ENCODE measurements around the gene ZNF805. TPM values are rescaled to one million over a fixed set of nuclear protein-coding genes. Genes with fewer than 3 reads are reported as not detected.

The ZNF805 gene
- total RNA-seq, 3 donors from 2014 or later, result 17.0 to 29.9 (median 19.8) TPM

DNA sequence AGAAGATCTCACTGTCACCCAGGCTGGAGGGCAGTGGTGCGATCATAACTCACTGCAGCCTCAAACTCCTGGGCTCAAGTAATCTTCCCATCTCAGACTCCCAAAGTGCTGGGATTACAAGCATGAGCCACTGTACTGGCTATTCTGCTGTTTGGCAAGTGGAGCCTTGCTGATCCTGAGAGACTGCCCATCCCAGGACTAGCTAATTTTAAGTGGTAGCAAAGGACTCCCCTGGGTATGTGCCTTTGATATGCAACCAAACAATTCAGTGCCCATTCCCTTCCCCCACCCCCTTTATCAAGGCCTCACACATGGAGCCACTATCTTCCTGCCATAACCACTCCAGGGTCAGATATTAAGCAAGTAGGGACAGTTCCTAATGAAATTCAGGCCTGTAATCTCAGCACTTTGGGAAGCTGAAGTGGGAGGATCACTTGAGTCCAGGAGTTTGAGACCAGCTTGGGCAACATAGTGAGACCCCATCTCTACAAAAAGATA lies 22.9 kb downstream of the ZNF805 start:
- no peak for TF ChIP-seq POLR2A (IDR thresholded peaks at IDR 0.05)
- TF ChIP-seq POLR2AphosphoS5 (IDR thresholded peaks at IDR 0.05), result no peak
- TF ChIP-seq, protein P1, sequence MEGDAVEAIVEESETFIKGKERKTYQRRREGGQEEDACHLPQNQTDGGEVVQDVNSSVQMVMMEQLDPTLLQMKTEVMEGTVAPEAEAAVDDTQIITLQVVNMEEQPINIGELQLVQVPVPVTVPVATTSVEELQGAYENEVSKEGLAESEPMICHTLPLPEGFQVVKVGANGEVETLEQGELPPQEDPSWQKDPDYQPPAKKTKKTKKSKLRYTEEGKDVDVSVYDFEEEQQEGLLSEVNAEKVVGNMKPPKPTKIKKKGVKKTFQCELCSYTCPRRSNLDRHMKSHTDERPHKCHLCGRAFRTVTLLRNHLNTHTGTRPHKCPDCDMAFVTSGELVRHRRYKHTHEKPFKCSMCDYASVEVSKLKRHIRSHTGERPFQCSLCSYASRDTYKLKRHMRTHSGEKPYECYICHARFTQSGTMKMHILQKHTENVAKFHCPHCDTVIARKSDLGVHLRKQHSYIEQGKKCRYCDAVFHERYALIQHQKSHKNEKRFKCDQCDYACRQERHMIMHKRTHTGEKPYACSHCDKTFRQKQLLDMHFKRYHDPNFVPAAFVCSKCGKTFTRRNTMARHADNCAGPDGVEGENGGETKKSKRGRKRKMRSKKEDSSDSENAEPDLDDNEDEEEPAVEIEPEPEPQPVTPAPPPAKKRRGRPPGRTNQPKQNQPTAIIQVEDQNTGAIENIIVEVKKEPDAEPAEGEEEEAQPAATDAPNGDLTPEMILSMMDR (IDR thresholded peaks at IDR 0.05), result no peak
- Histone ChIP-seq H3K36me3 (no peaks in the 10 kb centered on the region), H3K9me3 (peaks cover 0 to 13% of the 10 kb centered on the region in 2 donors), H3K27ac (no peak overlapping the region), H3K4me1 (no peaks in the 10 kb centered on the region), H3K4me3 (no peak overlapping the region), H3K27me3 (no peaks in the 10 kb centered on the region)
- intact Hi-C loops (cut with DNase I; ENCODE audit: low total_unique reads), result no loop called here
- no peak for DNase-seq (ENCODE audit: low spot score in 2 of 2)

DNA sequence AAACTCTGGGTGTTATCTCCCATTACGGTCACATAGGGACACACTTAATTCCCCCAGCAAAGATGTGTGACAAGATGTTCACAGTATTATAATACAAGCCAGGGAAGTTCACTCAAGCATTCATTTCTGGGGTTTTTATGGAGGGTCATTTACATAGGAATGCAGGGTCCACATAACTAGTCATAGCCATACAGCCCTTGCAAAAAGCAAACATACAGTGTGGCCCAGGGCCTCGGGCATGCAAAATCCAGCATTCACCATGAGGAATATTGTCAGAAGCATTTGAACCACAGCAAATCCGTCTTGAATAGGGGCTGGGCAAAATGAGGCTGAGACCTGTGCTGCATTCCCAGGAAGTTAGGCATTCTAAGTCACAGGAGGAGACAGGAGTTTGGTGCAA lies 26.9 kb downstream of the ZNF805 start:
- TF ChIP-seq POLR2A (IDR thresholded peaks at IDR 0.05) (no peak), POLR2AphosphoS5 (IDR thresholded peaks at IDR 0.05) (no peak)
- TF ChIP-seq, protein P1 (IDR thresholded peaks at IDR 0.05), result no peak
- no peaks in the 10 kb centered on the region for H3K27me3 ChIP-seq
- no peaks in the 10 kb centered on the region for H3K36me3 ChIP-seq
- no peaks in the 10 kb centered on the region for H3K4me1 ChIP-seq
- no peaks in the 10 kb centered on the region for H3K9me3 ChIP-seq
- no peak overlapping the region for H3K4me3 ChIP-seq
- intact Hi-C loops (cut with DNase I; ENCODE audit: low total_unique reads), result no loop called here
- no peak for DNase-seq (ENCODE audit: low spot score in 2 of 2)
- no peak overlapping the region for H3K27ac ChIP-seq

DNA sequence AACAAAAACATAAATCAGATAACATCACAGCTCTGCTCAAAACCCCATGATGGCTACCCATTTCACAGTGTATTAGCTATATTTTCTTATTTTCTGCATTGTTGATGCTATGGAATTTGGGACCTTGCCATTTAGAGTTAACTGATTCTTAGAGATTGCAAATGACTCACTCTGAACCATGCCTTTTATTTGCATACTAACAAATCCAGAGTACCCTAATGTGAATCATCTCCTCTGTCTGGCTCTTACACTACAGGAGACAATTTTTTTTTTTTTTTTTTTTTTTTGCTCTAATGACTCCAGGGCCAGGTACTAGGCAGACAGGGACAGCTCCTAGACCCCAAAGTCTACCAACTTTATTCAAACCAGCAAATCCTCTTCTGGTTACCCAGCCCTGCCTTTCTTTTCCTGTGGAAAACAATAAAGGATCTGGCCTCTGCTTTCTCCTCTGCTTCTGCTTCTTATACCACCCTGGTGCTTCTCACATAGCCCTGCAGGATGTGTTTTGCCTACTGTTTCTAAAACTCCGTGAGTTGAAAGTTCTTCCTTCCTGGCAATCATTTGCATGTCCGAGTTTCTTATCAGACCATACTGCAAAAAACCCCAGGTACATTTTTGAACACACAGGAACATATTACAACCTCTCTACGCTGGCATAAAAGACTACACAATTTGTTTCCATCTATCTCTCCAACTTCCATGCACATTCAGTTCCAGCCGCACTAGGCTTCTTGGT lies 29.3 kb downstream of the ZNF805 start:
- Histone ChIP-seq H3K27me3 (no peaks in the 10 kb centered on the region), H3K9me3 (no peaks in the 10 kb centered on the region), H3K4me3 (no peak overlapping the region), H3K36me3 (no peaks in the 10 kb centered on the region), H3K4me1 (no peaks in the 10 kb centered on the region), H3K27ac (no peak overlapping the region)
- TF ChIP-seq, protein P1 (IDR thresholded peaks at IDR 0.05), result no peak
- TF ChIP-seq POLR2A (IDR thresholded peaks at IDR 0.05) (no peak), POLR2AphosphoS5 (IDR thresholded peaks at IDR 0.05) (no peak)
- intact Hi-C loops (cut with DNase I; ENCODE audit: low total_unique reads), result no loop called here
- DNase-seq (ENCODE audit: low spot score in 2 of 2), result no peak

DNA sequence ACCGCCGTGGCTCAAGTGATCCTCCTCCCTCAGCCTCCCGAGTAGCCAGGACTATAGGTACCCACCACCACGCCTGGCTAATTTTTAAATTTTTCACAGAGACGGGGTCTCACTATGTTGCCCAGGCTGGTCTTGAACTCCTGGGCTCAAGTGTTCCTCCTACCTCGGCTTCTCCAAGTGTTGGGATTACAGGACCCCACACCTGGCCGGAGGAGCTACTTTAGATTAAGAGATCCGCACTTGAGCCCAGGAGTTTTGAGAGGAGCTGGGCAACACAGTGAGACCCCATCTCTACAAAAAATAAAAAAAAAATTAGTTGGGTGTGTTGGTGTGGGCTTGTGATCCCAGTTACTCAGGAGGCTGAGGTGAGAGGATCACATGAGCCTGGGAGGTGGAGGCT lies 30.8 kb downstream of the ZNF805 start:
- TF ChIP-seq, protein P1 (IDR thresholded peaks at IDR 0.05), result no peak
- TF ChIP-seq POLR2AphosphoS5 (IDR thresholded peaks at IDR 0.05), result no peak
- TF ChIP-seq POLR2A (IDR thresholded peaks at IDR 0.05), result no peak
- intact Hi-C loops (cut with DNase I; ENCODE audit: low total_unique reads), result no loop called here
- Histone ChIP-seq H3K27me3 (no peaks in the 10 kb centered on the region), H3K9me3 (no peaks in the 10 kb centered on the region), H3K27ac (no peak overlapping the region), H3K36me3 (no peaks in the 10 kb centered on the region), H3K4me1 (no peaks in the 10 kb centered on the region), H3K4me3 (no peak overlapping the region)
- DNase-seq (ENCODE audit: low spot score in 2 of 2), result no peak

DNA sequence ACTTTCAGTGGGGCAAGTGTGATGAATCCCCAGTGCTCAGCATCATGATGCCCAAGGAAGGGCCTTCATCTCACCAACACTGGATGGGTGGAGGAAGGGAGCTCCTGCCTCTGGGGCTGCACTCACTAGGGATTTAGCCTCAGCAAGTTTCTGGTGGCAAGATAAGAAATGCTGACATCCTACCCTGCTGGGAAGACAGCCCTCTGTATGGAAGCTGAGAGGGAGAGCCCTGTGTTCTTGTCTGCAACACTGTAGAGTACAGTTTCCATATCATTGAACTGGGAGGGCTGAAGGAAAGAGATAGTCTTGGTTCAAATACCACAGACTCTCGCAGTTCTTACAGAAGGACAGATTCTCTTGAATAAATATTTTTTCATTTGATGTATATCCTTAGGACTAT lies 32.6 kb downstream of the ZNF805 start:
- Histone ChIP-seq H3K4me3 (no peak overlapping the region), H3K9me3 (no peaks in the 10 kb centered on the region), H3K4me1 (no peaks in the 10 kb centered on the region), H3K36me3 (no peaks in the 10 kb centered on the region), H3K27ac (no peak overlapping the region), H3K27me3 (no peaks in the 10 kb centered on the region)
- TF ChIP-seq POLR2AphosphoS5 (IDR thresholded peaks at IDR 0.05) (no peak), POLR2A (IDR thresholded peaks at IDR 0.05) (no peak)
- TF ChIP-seq, protein P1 (IDR thresholded peaks at IDR 0.05), result no peak
- DNase-seq (ENCODE audit: low spot score in 2 of 2), result no peak
- intact Hi-C loops (cut with DNase I; ENCODE audit: low total_unique reads), result no loop called here
